Vein endothelial cell (primary cell): Measurements from ENCODE around the gene CCDC63. TPM values are rescaled to one million over a fixed set of nuclear protein-coding genes. Genes with fewer than 3 reads are reported as not detected.

ENCODE experiments used
- total RNA-seq: library from RNA; depleted of rRNA; stranded (reverse); fragments of >200 nt; gene quantifications from 2 replicates; pipeline ENCODE4 v1.2.3, GENCODE V29; 2012

The CCDC63 gene
- total RNA-seq = not detected in 2 replicates

GRCh38 chr12:110846615-110847566 lies at the start of gene CCDC63:
CCDC63 (plus strand) TSS chr12:110846987; CDS start chr12:110852955, 5,968 bp downstream.

GRCh38 chr12:110920324-110920910 lies 73.6 kb downstream of the CCDC63 start, which contains the start of gene MYL2:
MYL2 (minus strand) TSS chr12:110920579; CDS start chr12:110920529, 50 bp downstream.

Other genes with a start within 250 kb of the CCDC63 start
- gene TCTN1, start 232.9 kb upstream of the CCDC63 start, total RNA-seq = 13.4 and 13.6 TPM in 2 replicates
- 1.6 and 2.9 TPM in 2 replicates for gene HVCN1, start 157.9 kb upstream of the CCDC63 start, total RNA-seq
- gene PPP1CC, start 104.1 kb upstream of the CCDC63 start, total RNA-seq = 111 and 145 TPM in 2 replicates
- not detected in 2 replicates for gene MYL2, start 73.6 kb downstream of the CCDC63 start, total RNA-seq
- not detected in 2 replicates for gene CUX2, start 187.2 kb downstream of the CCDC63 start, total RNA-seq